ENCODE data around the gene CENPV. TPM values are rescaled to one million over a fixed set of nuclear protein-coding genes. Genes with fewer than 3 reads are reported as not detected.

Gene CENPV
- total RNA-seq, 4 donors from 2014 or later = 27.0 to 156 (median 57.1) TPM

GRCh38 chr17:16378636-16379282 is 25.5 kb upstream of the CENPV start:
- peak overlapping the region in 3 of 4 donors; percentile 39 to 68 (median 60) for H3K27ac ChIP-seq
- WGBS, 2 donors (ENCODE audit: low coverage in 1 of 2) = 49 to 64% methylated on average over 4 to 17 of the region's 17 CpGs
- H3K36me3 ChIP-seq = peaks cover 0 to 10% (median 5%) of the 10 kb centered on the region in 4 donors
- H3K4me3 ChIP-seq = no peak overlapping the region
- H3K27me3 ChIP-seq = no peaks in the 10 kb centered on the region
- DNase-seq = peak; percentile 69
- peaks cover 13 to 61% (median 29%) of the 10 kb centered on the region in 4 donors for H3K4me1 ChIP-seq
- H3K9me3 ChIP-seq = no peaks in the 10 kb centered on the region
- in situ Hi-C loops (cut with MboI; ENCODE audit: low pct_ligation_motif_present in 1 of 4, low pct_unique_long_range_greater_than_20kb in 1 of 4, low sequenced_read_pairs in 3 of 4) (no loop called here), intact Hi-C loops (cut with DNase I; ENCODE audit: low total_unique reads) (no loop called here)
- peak in 1 of 3 donors; percentile 36 for TF ChIP-seq POLR2AphosphoS5 (IDR thresholded peaks at IDR 0.05)
- TF ChIP-seq CTCF (IDR thresholded peaks at IDR 0.05) = no peak

GRCh38 chr17:16377941-16378341 is 24.7 kb upstream of the CENPV start:
- Histone ChIP-seq H3K4me1 (peaks cover 6 to 53% (median 21%) of the 10 kb centered on the region in 4 donors), H3K36me3 (peaks cover 0 to 8% (median 4%) of the 10 kb centered on the region in 4 donors), H3K4me3 (no peak overlapping the region), H3K9me3 (no peaks in the 10 kb centered on the region), H3K27ac (peak overlapping the region in 3 of 4 donors; percentile 11 to 68 (median 60)), H3K27me3 (no peaks in the 10 kb centered on the region)
- WGBS, 2 donors (ENCODE audit: low coverage in 1 of 2) = 29 to 42% methylated on average over 2 of the region's 2 CpGs
- in situ Hi-C loops (cut with MboI; ENCODE audit: low pct_ligation_motif_present in 1 of 4, low pct_unique_long_range_greater_than_20kb in 1 of 4, low sequenced_read_pairs in 3 of 4) = no loop called here
- DNase-seq = no peak
- TF ChIP-seq POLR2AphosphoS5 (IDR thresholded peaks at IDR 0.05) (no peak), POLR2A (IDR thresholded peaks at IDR 0.05) (no peak), CTCF (IDR thresholded peaks at IDR 0.05) (no peak), EP300 (IDR thresholded peaks at IDR 0.05; ENCODE audit: low read depth) (no peak)
- intact Hi-C loops (cut with DNase I; ENCODE audit: low total_unique reads) = no loop called here

GRCh38 chr17:16374146-16374938 is 21.1 kb upstream of the CENPV start:
- Histone ChIP-seq H3K9me3 (no peaks in the 10 kb centered on the region), H3K27me3 (no peaks in the 10 kb centered on the region), H3K36me3 (no peaks in the 10 kb centered on the region), H3K4me1 (peaks cover 0 to 29% (median 8%) of the 10 kb centered on the region in 4 donors), H3K4me3 (no peak overlapping the region), H3K27ac (peak overlapping the region in 3 of 4 donors; percentile 31 to 54 (median 44))
- TF ChIP-seq CTCF (IDR thresholded peaks at IDR 0.05) = no peak
- TF ChIP-seq POLR2AphosphoS5 (IDR thresholded peaks at IDR 0.05) = peak in 1 of 3 donors; percentile 34
- WGBS, 2 donors (ENCODE audit: low coverage in 1 of 2) = 47 to 55% methylated on average over 12 to 16 of the region's 16 CpGs
- intact Hi-C loops (cut with DNase I; ENCODE audit: low total_unique reads) (no loop called here), in situ Hi-C loops (cut with MboI; ENCODE audit: low pct_ligation_motif_present in 1 of 4, low pct_unique_long_range_greater_than_20kb in 1 of 4, low sequenced_read_pairs in 3 of 4) (loop anchor here in 2 of 4 donors (25.0 kb wide), 1 partner anchor 138 kb away; no protein-coding TSS in a partner anchor)
- DNase-seq = peak; percentile 52

- no peak for DNase-seq
- WGBS, 2 donors (ENCODE audit: low coverage in 1 of 2) = 70 to 100% methylated on average over 1 to 5 of the region's 5 CpGs
- no peaks in the 10 kb centered on the region for H3K27me3 ChIP-seq
- no peak overlapping the region for H3K27ac ChIP-seq
- TF ChIP-seq CTCF (IDR thresholded peaks at IDR 0.05) (no peak), EP300 (IDR thresholded peaks at IDR 0.05; ENCODE audit: low read depth) (no peak), POLR2A (IDR thresholded peaks at IDR 0.05) (no peak), POLR2AphosphoS5 (IDR thresholded peaks at IDR 0.05) (no peak)
- intact Hi-C loops (cut with DNase I; ENCODE audit: low total_unique reads) (no loop called here), in situ Hi-C loops (cut with MboI; ENCODE audit: low pct_ligation_motif_present in 1 of 4, low pct_unique_long_range_greater_than_20kb in 1 of 4, low sequenced_read_pairs in 3 of 4) (loop anchor here in 2 of 4 donors (25.0 kb wide), 1 partner anchor 141 kb away; no protein-coding TSS in a partner anchor)
- H3K4me1 ChIP-seq = peaks cover 0 to 12% (median 4%) of the 10 kb centered on the region in 4 donors
- no peak overlapping the region for H3K4me3 ChIP-seq
- no peaks in the 10 kb centered on the region for H3K9me3 ChIP-seq
- no peaks in the 10 kb centered on the region for H3K36me3 ChIP-seq
Observed at GRCh38 chr17:16371742-16372141, 18.5 kb upstream of the CENPV start.

Data from transverse colon (tissue), 4 donors.